ENCODE results near the gene PACS2.
A peak's percentile ranks its signal among the peaks of the same experiment; 100 is the strongest.

The PACS2 gene

DNA sequence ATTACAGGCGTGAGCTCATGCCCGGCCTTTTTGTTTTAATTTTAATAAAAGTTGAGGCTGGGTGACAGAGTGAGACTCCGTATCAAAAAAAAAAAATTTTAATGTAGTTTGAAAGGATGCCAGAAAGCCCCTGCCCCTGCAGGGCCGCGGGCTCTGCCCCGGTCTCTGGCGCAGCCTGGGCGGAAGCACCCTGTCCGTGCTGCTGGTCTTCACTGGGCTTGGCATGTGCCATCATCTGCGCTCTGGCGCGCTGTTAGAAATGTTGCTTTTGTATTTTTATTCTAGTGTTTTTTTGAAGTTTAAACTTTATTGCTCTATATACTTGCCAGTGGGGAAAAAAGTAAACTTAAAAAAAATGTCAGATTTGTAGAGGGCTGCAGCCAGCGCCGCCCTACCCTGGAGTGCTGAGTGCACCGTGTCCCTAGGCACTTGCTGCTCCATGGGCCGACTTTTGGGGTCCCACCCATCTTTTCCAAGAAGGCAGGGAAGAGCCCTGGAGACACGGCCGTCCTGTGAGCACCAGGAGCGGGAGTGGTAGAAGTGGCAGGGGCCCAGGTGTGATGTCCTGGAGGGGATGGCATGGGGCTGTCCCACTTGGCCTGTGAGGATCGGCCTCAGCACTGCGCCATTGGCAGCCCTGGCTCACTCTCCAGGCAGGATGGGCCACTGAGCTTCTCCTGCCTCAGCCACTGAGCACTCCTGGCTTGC, 109.1 kb downstream of the PACS2 start:
- Histone ChIP-seq H3K27me3 (ENCODE audit: insufficient read depth, poor library complexity, severe bottlenecking) (no peaks in the 10 kb centered on the region), H3K27ac (ENCODE audit: poor library complexity, severe bottlenecking) (no peak overlapping the region), H3K36me3 (ENCODE audit: low read depth) (peaks cover 46% of the 10 kb centered on the region), H3K4me3 (ENCODE audit: severe bottlenecking) (no peak overlapping the region), H3K4me1 (ENCODE audit: insufficient read depth, poor library complexity, severe bottlenecking) (peaks cover 6% of the 10 kb centered on the region), H3K9me3 (ENCODE audit: severe bottlenecking) (no peaks in the 10 kb centered on the region)
- DNase-seq (ENCODE audit: low spot score), result peak; percentile 68
- no peak for ATAC-seq (ENCODE audit: low read depth)
- TF ChIP-seq, protein P1, sequence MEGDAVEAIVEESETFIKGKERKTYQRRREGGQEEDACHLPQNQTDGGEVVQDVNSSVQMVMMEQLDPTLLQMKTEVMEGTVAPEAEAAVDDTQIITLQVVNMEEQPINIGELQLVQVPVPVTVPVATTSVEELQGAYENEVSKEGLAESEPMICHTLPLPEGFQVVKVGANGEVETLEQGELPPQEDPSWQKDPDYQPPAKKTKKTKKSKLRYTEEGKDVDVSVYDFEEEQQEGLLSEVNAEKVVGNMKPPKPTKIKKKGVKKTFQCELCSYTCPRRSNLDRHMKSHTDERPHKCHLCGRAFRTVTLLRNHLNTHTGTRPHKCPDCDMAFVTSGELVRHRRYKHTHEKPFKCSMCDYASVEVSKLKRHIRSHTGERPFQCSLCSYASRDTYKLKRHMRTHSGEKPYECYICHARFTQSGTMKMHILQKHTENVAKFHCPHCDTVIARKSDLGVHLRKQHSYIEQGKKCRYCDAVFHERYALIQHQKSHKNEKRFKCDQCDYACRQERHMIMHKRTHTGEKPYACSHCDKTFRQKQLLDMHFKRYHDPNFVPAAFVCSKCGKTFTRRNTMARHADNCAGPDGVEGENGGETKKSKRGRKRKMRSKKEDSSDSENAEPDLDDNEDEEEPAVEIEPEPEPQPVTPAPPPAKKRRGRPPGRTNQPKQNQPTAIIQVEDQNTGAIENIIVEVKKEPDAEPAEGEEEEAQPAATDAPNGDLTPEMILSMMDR (IDR thresholded peaks at IDR 0.05; ENCODE audit: poor library complexity, severe bottlenecking), result no peak

- Histone ChIP-seq H3K36me3 (ENCODE audit: low read depth) (peaks cover 47% of the 10 kb centered on the region), H3K4me1 (ENCODE audit: insufficient read depth, poor library complexity, severe bottlenecking) (peaks cover under 1% of the 10 kb centered on the region), H3K4me3 (ENCODE audit: severe bottlenecking) (no peak overlapping the region), H3K27me3 (ENCODE audit: insufficient read depth, poor library complexity, severe bottlenecking) (no peaks in the 10 kb centered on the region), H3K27ac (ENCODE audit: poor library complexity, severe bottlenecking) (no peak overlapping the region), H3K9me3 (ENCODE audit: severe bottlenecking) (no peaks in the 10 kb centered on the region)
- no peak for ATAC-seq (ENCODE audit: low read depth)
- DNase-seq (ENCODE audit: low spot score), result peak; percentile 63
- TF ChIP-seq, protein P1 (IDR thresholded peaks at IDR 0.05; ENCODE audit: poor library complexity, severe bottlenecking), result no peak
Observed at GRCh38 chr14:105424861-105425260, 110.3 kb downstream of the PACS2 start.

GRCh38 chr14:105425823-105426247, 111.3 kb downstream of the PACS2 start:
- DNase-seq (ENCODE audit: low spot score) (peak; percentile 68), ATAC-seq (ENCODE audit: low read depth) (no peak)
- TF ChIP-seq, protein P1 (IDR thresholded peaks at IDR 0.05; ENCODE audit: poor library complexity, severe bottlenecking), result no peak
- Histone ChIP-seq H3K9me3 (ENCODE audit: severe bottlenecking) (no peaks in the 10 kb centered on the region), H3K27ac (ENCODE audit: poor library complexity, severe bottlenecking) (no peak overlapping the region), H3K4me1 (ENCODE audit: insufficient read depth, poor library complexity, severe bottlenecking) (peaks cover 11% of the 10 kb centered on the region), H3K36me3 (ENCODE audit: low read depth) (peaks cover 53% of the 10 kb centered on the region), H3K27me3 (ENCODE audit: insufficient read depth, poor library complexity, severe bottlenecking) (no peaks in the 10 kb centered on the region), H3K4me3 (ENCODE audit: severe bottlenecking) (no peak overlapping the region)

DNA sequence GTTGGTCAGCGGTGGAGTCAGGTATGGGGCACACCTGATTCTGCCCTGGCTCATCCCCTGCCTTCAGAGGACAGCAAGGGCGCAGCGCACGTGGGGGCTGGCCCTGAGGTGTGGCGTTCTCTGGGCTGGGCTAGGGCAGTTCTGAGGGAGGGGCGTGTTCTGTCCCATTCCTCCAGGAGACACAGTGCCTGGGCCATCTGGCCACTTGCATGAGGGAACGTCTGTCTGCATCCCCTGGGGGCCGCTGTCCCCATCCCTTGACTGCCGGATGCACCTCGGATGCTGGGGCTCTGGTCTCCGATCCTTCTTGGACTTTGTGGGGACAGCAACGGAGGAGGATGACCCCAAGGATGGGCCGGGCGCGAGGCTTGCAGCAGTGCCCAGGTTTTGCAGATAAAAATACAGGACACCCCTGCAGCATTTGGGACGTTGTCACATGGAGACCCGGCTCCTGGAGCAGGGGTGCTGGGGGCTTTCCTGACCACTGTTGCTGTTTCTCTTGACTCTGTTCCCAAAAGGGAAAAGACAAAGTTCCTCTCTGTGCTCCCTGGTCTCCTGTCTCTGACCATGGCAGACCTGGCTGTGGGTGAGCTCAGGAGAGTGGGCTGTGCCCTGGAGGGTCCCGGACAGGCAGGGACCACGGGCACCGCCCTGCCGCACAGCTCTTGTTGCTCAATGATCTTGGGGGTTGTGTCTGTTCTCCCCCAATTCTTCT, 112.0 kb downstream of the PACS2 start:
- DNase-seq (ENCODE audit: low spot score) (peak; percentile 75), ATAC-seq (ENCODE audit: low read depth) (no peak)
- Histone ChIP-seq H3K4me3 (ENCODE audit: severe bottlenecking) (no peak overlapping the region), H3K4me1 (ENCODE audit: insufficient read depth, poor library complexity, severe bottlenecking) (peaks cover 16% of the 10 kb centered on the region), H3K27ac (ENCODE audit: poor library complexity, severe bottlenecking) (no peak overlapping the region), H3K9me3 (ENCODE audit: severe bottlenecking) (no peaks in the 10 kb centered on the region), H3K27me3 (ENCODE audit: insufficient read depth, poor library complexity, severe bottlenecking) (no peaks in the 10 kb centered on the region), H3K36me3 (ENCODE audit: low read depth) (peaks cover 60% of the 10 kb centered on the region)
- TF ChIP-seq, protein P1 (IDR thresholded peaks at IDR 0.05; ENCODE audit: poor library complexity, severe bottlenecking), result no peak

- H3K27me3 ChIP-seq (ENCODE audit: insufficient read depth, poor library complexity, severe bottlenecking), result no peaks in the 10 kb centered on the region
- H3K4me1 ChIP-seq (ENCODE audit: insufficient read depth, poor library complexity, severe bottlenecking), result peaks cover 16% of the 10 kb centered on the region
- no peak overlapping the region for H3K4me3 ChIP-seq (ENCODE audit: severe bottlenecking)
- TF ChIP-seq, protein P1 (IDR thresholded peaks at IDR 0.05; ENCODE audit: poor library complexity, severe bottlenecking), result no peak
- DNase-seq (ENCODE audit: low spot score) (no peak), ATAC-seq (ENCODE audit: low read depth) (no peak)
- peaks cover 63% of the 10 kb centered on the region for H3K36me3 ChIP-seq (ENCODE audit: low read depth)
- no peak overlapping the region for H3K27ac ChIP-seq (ENCODE audit: poor library complexity, severe bottlenecking)
- H3K9me3 ChIP-seq (ENCODE audit: severe bottlenecking), result no peaks in the 10 kb centered on the region
Observed at GRCh38 chr14:105427412-105427811, 112.9 kb downstream of the PACS2 start.

Measured in RWPE2 (cell line).